ENCODE results near the gene SOWAHD.

DNA sequence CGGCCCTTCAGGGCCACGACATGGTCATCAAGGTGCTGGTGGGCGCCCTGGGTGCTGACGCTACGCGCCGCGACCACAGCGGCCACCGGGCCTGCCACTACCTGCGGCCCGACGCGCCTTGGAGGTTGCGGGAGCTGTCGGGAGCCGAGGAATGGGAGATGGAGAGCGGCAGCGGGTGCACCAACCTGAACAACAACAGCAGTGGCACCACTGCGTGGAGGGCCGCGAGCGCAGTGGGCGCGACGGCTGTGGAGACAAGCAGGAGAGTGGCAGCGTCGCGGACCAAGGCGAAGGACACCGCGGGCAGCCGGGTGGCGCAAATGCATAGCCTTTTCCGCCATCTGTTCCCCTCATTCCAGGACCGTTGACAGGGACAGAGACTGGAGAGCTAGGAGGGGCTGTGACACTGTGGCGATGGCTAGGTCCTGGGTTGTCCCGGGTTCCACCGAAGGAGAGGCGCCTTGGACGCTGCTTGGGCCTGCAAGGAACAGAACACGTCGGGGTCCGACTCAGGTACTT lies 919 bp downstream of the SOWAHD start:
- TF ChIP-seq REST (IDR thresholded peaks at IDR 0.05; ENCODE audit: insufficient read depth in 1 of 2, low read depth in 2 of 2, low read length in 2 of 2) (no peak), SIN3A (IDR thresholded peaks at IDR 0.05; ENCODE audit: borderline replicate concordance, insufficient read depth, low read length) (no peak), POLR2AphosphoS5 (IDR thresholded peaks at IDR 0.05; ENCODE audit: low read depth, low read length) (no peak), TAF1 (IDR thresholded peaks at IDR 0.05; ENCODE audit: borderline replicate concordance, insufficient read depth, low read length) (no peak)

All from PFSK-1 (cell line).